ENCODE measurements around the gene CCDC102A. TPM values are rescaled to one million over a fixed set of nuclear protein-coding genes. Genes with fewer than 3 reads are reported as not detected.

The CCDC102A gene
- total RNA-seq, 2 donors from 2014 or later, result 22.5 to 26.8 TPM

DNA sequence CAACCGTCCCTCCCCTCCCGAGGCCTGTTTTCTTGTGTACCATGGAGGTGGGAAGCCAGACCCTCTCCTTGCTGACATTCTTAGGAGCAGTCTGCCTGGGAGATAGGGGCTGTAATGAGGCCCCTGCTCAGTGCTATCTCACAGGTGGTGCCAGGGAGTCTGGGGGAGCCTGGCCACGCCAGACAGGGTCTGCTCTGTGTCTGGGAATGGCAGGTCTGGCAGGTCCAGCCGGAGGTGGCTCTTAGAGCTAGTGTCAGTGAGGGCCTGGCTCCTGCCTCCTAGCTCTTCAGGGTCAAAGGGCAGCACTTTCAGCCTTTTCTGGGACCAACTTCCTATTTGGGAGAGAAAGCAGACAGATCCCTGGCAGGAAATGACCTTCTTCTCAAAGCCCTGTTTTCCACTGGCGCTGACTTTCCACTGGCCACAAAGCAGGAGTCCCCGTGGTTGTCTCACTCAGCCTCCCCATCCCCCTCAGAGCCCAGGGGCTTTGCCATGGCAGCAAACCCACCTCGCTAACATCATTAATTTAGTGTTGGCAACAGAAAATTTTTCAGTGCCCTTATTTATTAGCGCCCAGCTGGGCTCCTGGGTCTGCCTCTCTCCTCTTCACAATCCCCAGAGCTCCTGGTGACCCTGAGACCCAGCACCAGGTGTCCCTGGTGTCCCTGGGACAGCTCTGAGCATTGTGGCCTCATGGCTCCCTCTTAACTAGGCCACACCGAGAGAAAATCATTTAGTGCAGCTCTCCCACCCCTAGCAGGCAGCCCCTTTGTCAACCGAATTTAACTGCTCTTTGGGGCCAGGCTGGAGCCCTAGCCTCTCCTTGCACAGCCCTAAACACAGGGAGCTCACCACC, 26.1 kb downstream of the CCDC102A start:
- Histone ChIP-seq H3K36me3 (no peaks in the 10 kb centered on the region), H3K27ac (no peak overlapping the region), H3K9me3 (no peaks in the 10 kb centered on the region), H3K27me3 (replicated peaks; ENCODE audit: insufficient read depth) (no peaks in the 10 kb centered on the region), H3K4me3 (no peak overlapping the region), H3K4me1 (replicated peaks) (no peaks in the 10 kb centered on the region)
- WGBS, result 51% methylated on average over 10 of the region's 10 CpGs
- intact Hi-C loops (cut with DNase I), result no loop called here
- TF ChIP-seq POLR2AphosphoS5 (IDR thresholded peaks at IDR 0.05) (no peak), POLR2A (IDR thresholded peaks at IDR 0.05) (no peak)
- TF ChIP-seq, protein P1, sequence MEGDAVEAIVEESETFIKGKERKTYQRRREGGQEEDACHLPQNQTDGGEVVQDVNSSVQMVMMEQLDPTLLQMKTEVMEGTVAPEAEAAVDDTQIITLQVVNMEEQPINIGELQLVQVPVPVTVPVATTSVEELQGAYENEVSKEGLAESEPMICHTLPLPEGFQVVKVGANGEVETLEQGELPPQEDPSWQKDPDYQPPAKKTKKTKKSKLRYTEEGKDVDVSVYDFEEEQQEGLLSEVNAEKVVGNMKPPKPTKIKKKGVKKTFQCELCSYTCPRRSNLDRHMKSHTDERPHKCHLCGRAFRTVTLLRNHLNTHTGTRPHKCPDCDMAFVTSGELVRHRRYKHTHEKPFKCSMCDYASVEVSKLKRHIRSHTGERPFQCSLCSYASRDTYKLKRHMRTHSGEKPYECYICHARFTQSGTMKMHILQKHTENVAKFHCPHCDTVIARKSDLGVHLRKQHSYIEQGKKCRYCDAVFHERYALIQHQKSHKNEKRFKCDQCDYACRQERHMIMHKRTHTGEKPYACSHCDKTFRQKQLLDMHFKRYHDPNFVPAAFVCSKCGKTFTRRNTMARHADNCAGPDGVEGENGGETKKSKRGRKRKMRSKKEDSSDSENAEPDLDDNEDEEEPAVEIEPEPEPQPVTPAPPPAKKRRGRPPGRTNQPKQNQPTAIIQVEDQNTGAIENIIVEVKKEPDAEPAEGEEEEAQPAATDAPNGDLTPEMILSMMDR (IDR thresholded peaks at IDR 0.05), result no peak
- DNase-seq (ENCODE audit: low spot score), result no peak

DNA sequence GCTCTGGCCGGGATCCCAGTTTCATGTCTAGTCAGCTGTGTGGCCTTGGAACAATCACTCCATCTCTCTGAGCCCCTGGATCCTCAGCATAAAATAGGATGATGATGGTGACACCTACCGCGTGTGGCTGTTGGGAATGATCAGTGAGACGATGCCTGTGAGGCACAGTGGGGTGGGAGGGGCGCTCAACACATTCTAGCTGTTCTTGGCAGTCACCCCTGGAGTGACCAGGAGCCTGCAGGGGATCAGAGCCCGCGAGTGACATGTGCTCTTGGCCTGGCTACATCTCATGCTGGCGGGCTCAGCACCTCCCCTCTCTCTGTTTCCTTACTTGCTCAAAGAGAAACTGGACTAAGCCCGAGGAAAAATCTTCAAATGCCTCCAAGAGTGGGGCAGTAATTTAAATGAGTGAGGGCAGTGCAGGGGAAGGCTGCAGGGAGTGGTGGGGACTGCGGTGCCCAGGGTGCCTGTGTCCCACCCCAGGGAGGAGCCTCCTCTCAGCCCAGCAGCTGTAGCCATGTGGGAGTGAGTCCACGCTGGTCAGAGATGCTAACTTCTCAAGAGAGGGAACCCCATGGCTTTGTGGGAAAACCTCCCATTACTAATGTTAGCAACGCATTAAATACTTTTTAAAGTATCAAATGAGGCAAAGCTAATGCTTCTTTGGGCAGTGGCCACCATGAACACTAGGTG, 27.0 kb downstream of the CCDC102A start:
- no peaks in the 10 kb centered on the region for H3K36me3 ChIP-seq
- intact Hi-C loops (cut with DNase I), result no loop called here
- no peaks in the 10 kb centered on the region for H3K27me3 ChIP-seq (replicated peaks; ENCODE audit: insufficient read depth)
- 74% methylated on average over 12 of the region's 12 CpGs for WGBS
- H3K4me1 ChIP-seq (replicated peaks), result no peaks in the 10 kb centered on the region
- TF ChIP-seq POLR2AphosphoS5 (IDR thresholded peaks at IDR 0.05), result no peak
- no peak for TF ChIP-seq POLR2A (IDR thresholded peaks at IDR 0.05)
- TF ChIP-seq, protein P1 (IDR thresholded peaks at IDR 0.05), result no peak
- H3K4me3 ChIP-seq, result no peak overlapping the region
- H3K9me3 ChIP-seq, result no peaks in the 10 kb centered on the region
- no peak for DNase-seq (ENCODE audit: low spot score)
- no peak overlapping the region for H3K27ac ChIP-seq

DNA sequence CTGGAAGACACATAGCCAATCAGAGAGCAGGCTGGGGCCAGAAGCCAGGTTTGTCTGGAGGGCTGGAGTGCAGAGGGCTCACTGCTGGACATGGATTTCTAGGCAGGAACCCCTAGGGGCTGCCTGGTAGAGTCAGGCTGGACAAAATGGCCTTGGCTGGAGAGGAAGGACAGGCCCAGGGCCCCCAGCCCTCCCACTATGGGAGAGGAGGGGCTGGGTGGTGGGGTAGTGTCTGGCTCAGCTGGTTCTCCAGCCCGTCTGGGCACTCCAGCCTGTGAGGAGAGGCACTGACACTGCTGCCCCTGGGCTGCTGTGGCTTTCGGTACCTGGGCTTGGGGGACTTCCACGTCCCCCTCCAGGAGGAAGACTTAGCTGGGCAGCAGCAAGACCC, 28.3 kb downstream of the CCDC102A start:
- H3K4me1 ChIP-seq (replicated peaks), result no peaks in the 10 kb centered on the region
- H3K4me3 ChIP-seq, result no peak overlapping the region
- no peak for DNase-seq (ENCODE audit: low spot score)
- intact Hi-C loops (cut with DNase I), result no loop called here
- H3K27ac ChIP-seq, result no peak overlapping the region
- WGBS, result 92% methylated on average over 3 of the region's 3 CpGs
- TF ChIP-seq POLR2A (IDR thresholded peaks at IDR 0.05), result no peak
- TF ChIP-seq, protein P1 (IDR thresholded peaks at IDR 0.05), result no peak
- no peaks in the 10 kb centered on the region for H3K36me3 ChIP-seq
- H3K9me3 ChIP-seq, result no peaks in the 10 kb centered on the region
- H3K27me3 ChIP-seq (replicated peaks; ENCODE audit: insufficient read depth), result no peaks in the 10 kb centered on the region

DNA sequence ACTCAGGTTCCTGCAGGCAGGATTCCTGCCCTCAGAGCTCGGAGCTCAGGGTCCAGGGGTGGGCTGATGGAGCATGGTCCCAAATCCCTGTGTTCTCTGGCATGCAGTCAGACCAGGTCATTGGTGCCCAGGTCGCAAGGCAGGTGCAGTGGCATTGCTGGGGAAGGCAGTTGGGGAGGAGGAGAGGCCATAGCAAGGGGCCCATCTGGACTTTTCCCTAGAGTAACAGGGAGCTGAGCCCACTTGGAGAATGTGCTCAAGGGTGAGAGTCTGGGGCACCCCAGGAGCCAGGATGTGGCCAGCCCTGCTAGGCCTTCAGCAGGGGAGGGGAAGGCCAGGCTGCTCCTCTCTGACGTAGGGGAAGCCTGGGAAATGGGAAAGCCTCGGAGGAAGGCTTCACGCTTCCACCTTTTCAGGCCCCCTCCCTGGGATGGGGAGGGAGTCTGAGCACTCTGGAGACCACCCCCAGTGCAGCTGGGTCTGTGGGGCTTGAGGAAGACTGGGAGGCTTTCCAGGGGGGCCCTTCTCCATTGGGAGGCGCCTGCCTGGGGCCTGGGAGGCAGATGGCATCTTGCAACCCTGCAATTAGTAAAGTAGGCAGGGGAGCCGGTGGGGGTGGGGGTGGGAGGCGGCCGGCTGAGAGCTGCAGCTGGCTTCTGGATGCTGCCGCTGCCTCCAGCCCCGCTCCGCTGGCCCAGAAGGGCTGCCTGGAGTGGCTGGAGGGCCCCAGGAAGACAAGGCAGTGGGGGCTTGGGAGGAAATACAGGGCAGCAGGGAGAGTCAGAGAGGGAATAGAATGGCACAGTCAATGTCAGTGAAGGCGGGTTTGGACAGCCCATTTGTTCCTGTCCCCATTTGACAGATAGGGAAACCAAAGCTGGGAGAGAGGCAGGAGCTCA, 29.0 kb downstream of the CCDC102A start:
- WGBS, result 69% methylated on average over 13 of the region's 13 CpGs
- Histone ChIP-seq H3K36me3 (no peaks in the 10 kb centered on the region), H3K4me3 (no peak overlapping the region), H3K9me3 (no peaks in the 10 kb centered on the region), H3K27ac (no peak overlapping the region), H3K4me1 (replicated peaks) (no peaks in the 10 kb centered on the region), H3K27me3 (replicated peaks; ENCODE audit: insufficient read depth) (no peaks in the 10 kb centered on the region)
- no peak for DNase-seq (ENCODE audit: low spot score)
- intact Hi-C loops (cut with DNase I), result no loop called here
- TF ChIP-seq, protein P1 (IDR thresholded peaks at IDR 0.05), result no peak
- TF ChIP-seq POLR2AphosphoS5 (IDR thresholded peaks at IDR 0.05) (no peak), POLR2A (IDR thresholded peaks at IDR 0.05) (no peak)
